Measurements from ENCODE around the gene NEDD8.
A peak's percentile ranks its signal among the peaks of the same experiment; 100 is the strongest.

Gene NEDD8

GRCh38 chr14:24232121-24232644 is at the start of gene NEDD8:
Gene NEDD8, minus strand, starts transcription at chr14:24232367. Its CDS starts 100 bp downstream, at chr14:24232267.
- no peak for FAIRE-seq
- DNase-seq (ENCODE audit: insufficient read length, low spot score): peak; percentile 51

GRCh38 chr14:24281636-24282035 is 49.5 kb upstream of the NEDD8 start:
- TF ChIP-seq CTCF (IDR thresholded peaks at IDR 0.05; ENCODE audit: insufficient read depth, missing control alignments): no peak
- DNase-seq (ENCODE audit: insufficient read length, low spot score) (no peak), FAIRE-seq (no peak)

More at GRCh38 chr14:24232121-24232644, at the start of gene NEDD8:
- TF ChIP-seq CTCF (IDR thresholded peaks at IDR 0.05; ENCODE audit: insufficient read depth, missing control alignments): no peak

- no peak for TF ChIP-seq CTCF (IDR thresholded peaks at IDR 0.05; ENCODE audit: insufficient read depth, missing control alignments)
- DNase-seq (ENCODE audit: insufficient read length, low spot score): no peak
- FAIRE-seq: no peak
These were observed 48.8 kb upstream of the NEDD8 start for GRCh38 chr14:24280797-24281460.

GRCh38 chr14:24279301-24280186 is 47.4 kb upstream of the NEDD8 start:
- DNase-seq (ENCODE audit: insufficient read length, low spot score): no peak
- no peak for TF ChIP-seq CTCF (IDR thresholded peaks at IDR 0.05; ENCODE audit: insufficient read depth, missing control alignments)
- no peak for FAIRE-seq

GRCh38 chr14:24278424-24278823 is 46.3 kb upstream of the NEDD8 start:
- FAIRE-seq: no peak
- no peak for DNase-seq (ENCODE audit: insufficient read length, low spot score)
- no peak for TF ChIP-seq CTCF (IDR thresholded peaks at IDR 0.05; ENCODE audit: insufficient read depth, missing control alignments)

- FAIRE-seq (no peak), DNase-seq (ENCODE audit: insufficient read length, low spot score) (no peak)
These were observed 45.6 kb upstream of the NEDD8 start for GRCh38 chr14:24277606-24278321.

More at GRCh38 chr14:24277606-24278321, 45.6 kb upstream of the NEDD8 start:
- TF ChIP-seq CTCF (IDR thresholded peaks at IDR 0.05; ENCODE audit: insufficient read depth, missing control alignments): no peak

All from D721Med (cell line).